Stimulated activated naive CD8-positive, alpha-beta T cell treated with anti-CD3 and anti-CD28 coated beads, Interleukin-15, Interleukin-2, amounts not matched to agents 100 U/mL and 50 U/mL, for 24 hours (primary cell): ENCODE measurements around the gene SDHB.

Experiments used
- ATAC-seq: fragments of 150-1000 bp; cut with Tn5 transposase; one replicate; pipeline ENCODE4 v1.10.0; 2021
- DNase-seq: peaks from one replicate; pipeline ENCODE4 v3.0.0; 2021

The SDHB gene

GRCh38 chr1:16986560-16986959 lies 67.3 kb downstream of the SDHB start:
- DNase-seq (no peak), ATAC-seq (no peak)

- ATAC-seq (no peak), DNase-seq (no peak)
Observed at GRCh38 chr1:16986113-16986512, 67.7 kb downstream of the SDHB start.

GRCh38 chr1:16984717-16985116 lies 69.1 kb downstream of the SDHB start:
- no peak for DNase-seq
- ATAC-seq, result no peak

GRCh38 chr1:16983649-16984048 lies 70.2 kb downstream of the SDHB start:
- DNase-seq (no peak), ATAC-seq (no peak)

- DNase-seq (no peak), ATAC-seq (no peak)
Observed at GRCh38 chr1:16982902-16983301, 70.9 kb downstream of the SDHB start.

GRCh38 chr1:16981269-16981849 lies 72.5 kb downstream of the SDHB start:
- ATAC-seq (no peak), DNase-seq (no peak)

- ATAC-seq (peak; percentile 7), DNase-seq (peak; percentile 26)
Observed at GRCh38 chr1:16980473-16981268, 73.2 kb downstream of the SDHB start, which contains the start of gene MFAP2. TSS of gene MFAP2 (minus strand) at chr1:16980620. CDS start at chr1:16978273, 2,347 bp downstream.

- no peak for ATAC-seq
- DNase-seq, result no peak
Observed at GRCh38 chr1:16979475-16980327, 74.1 kb downstream of the SDHB start.

GRCh38 chr1:16978567-16979474 lies 75.0 kb downstream of the SDHB start:
- ATAC-seq, result no peak

GRCh38 chr1:16978139-16978538 lies 75.7 kb downstream of the SDHB start:
- no peak for ATAC-seq

More at GRCh38 chr1:16978567-16979474, 75.0 kb downstream of the SDHB start:
- DNase-seq, result no peak

GRCh38 chr1:16977377-16977776 lies 76.5 kb downstream of the SDHB start:
- ATAC-seq, result no peak
- DNase-seq, result no peak

More at GRCh38 chr1:16978139-16978538, 75.7 kb downstream of the SDHB start:
- DNase-seq, result no peak

- no peak for ATAC-seq
Observed at GRCh38 chr1:16976966-16977365, 76.9 kb downstream of the SDHB start.

GRCh38 chr1:16975838-16976237 lies 78.0 kb downstream of the SDHB start:
- ATAC-seq (no peak), DNase-seq (no peak)

More at GRCh38 chr1:16976966-16977365, 76.9 kb downstream of the SDHB start:
- DNase-seq, result no peak

- DNase-seq (no peak), ATAC-seq (no peak)
Observed at GRCh38 chr1:16975211-16975610, 78.6 kb downstream of the SDHB start.

GRCh38 chr1:16973215-16973614 lies 80.6 kb downstream of the SDHB start:
- ATAC-seq (no peak), DNase-seq (no peak)

GRCh38 chr1:16972189-16972895 lies 81.5 kb downstream of the SDHB start:
- DNase-seq (no peak), ATAC-seq (no peak)

GRCh38 chr1:16971341-16972188 lies 82.3 kb downstream of the SDHB start:
- ATAC-seq (peak; percentile 6), DNase-seq (no peak)

- DNase-seq (no peak), ATAC-seq (no peak)
Observed at GRCh38 chr1:16970132-16970910, 83.5 kb downstream of the SDHB start.

GRCh38 chr1:16969651-16970050 lies 84.2 kb downstream of the SDHB start:
- ATAC-seq, result no peak
- no peak for DNase-seq
